GM12878 (cell line): ENCODE measurements around the gene SMTNL2.

ENCODE experiments used
- CREB1 ChIP-seq: IDR thresholded peaks from 2 replicates; pipeline ENCODE4 v1.6.1; 2012; ENCODE audit warnings: low read depth, mild to moderate bottlenecking, inconsistent platforms
- CTCF ChIP-seq, 3 experiments: IDR thresholded peaks in 2 of 3; conservative IDR thresholded peaks in 1 of 3; 2 replicates each; pipeline ENCODE4 v1.5.1; 2011; ENCODE audit warnings: low read depth in 3 of 3, low read length in 3 of 3, mild to moderate bottlenecking in 3 of 3, control low read depth in 2 of 3, moderate library complexity in 2 of 3, inconsistent platforms in 1 of 3, mixed read lengths in 1 of 3; ENCODE audit not compliant: control insufficient read depth in 2 of 3, insufficient read depth in 1 of 3; ENCODE audit errors: extremely low read depth in 1 of 3
- CUX1 ChIP-seq: IDR thresholded peaks from 2 replicates; pipeline ENCODE4 v1.6.1; 2012; ENCODE audit warnings: improper control_type of control experiment, low read depth, low read length; ENCODE audit not compliant: insufficient replicate concordance
- FOXK2 ChIP-seq: fragments of 450-650 bp; IDR thresholded peaks from 2 replicates; pipeline ENCODE4 v1.6.1; 2017; ENCODE audit warnings: mild to moderate bottlenecking, moderate library complexity
- NFYA ChIP-seq: IDR thresholded peaks from 2 replicates; pipeline ENCODE4 v1.6.1; 2011; ENCODE audit warnings: low read depth, mild to moderate bottlenecking, low read length, improper control_type of control experiment, borderline replicate concordance
- POLR2A ChIP-seq: IDR thresholded peaks from 2 replicates; pipeline ENCODE4 v1.6.1; 2011; ENCODE audit warnings: low read depth, mild to moderate bottlenecking, low read length
- POLR2AphosphoS5 ChIP-seq: IDR thresholded peaks from 2 replicates; pipeline ENCODE4 v1.6.1; 2011; ENCODE audit warnings: mild to moderate bottlenecking, low read length, inconsistent platforms
- SUPT20H ChIP-seq: IDR thresholded peaks from 2 replicates; pipeline ENCODE4 v1.6.1; 2011; ENCODE audit warnings: low read depth, mild to moderate bottlenecking, low read length, moderate library complexity, borderline replicate concordance; ENCODE audit not compliant: control insufficient read depth
- ZNF274 ChIP-seq: IDR thresholded peaks from one replicate; pipeline ENCODE4 v1.8.0; 2011; ENCODE audit not compliant: insufficient read length, insufficient read depth
- TF ChIP-seq, protein P1 (sequence below): fragments of 450-650 bp; IDR thresholded peaks from 2 replicates; pipeline ENCODE4 v1.6.1; 2017; ENCODE audit warnings: mild to moderate bottlenecking, moderate library complexity
- TF ChIP-seq, protein P2 (sequence below): fragments of 450-650 bp; IDR thresholded peaks from 2 replicates; pipeline ENCODE4 v1.6.1; 2017; ENCODE audit warnings: antibody characterized with exemption, mild to moderate bottlenecking, moderate library complexity

DNA sequence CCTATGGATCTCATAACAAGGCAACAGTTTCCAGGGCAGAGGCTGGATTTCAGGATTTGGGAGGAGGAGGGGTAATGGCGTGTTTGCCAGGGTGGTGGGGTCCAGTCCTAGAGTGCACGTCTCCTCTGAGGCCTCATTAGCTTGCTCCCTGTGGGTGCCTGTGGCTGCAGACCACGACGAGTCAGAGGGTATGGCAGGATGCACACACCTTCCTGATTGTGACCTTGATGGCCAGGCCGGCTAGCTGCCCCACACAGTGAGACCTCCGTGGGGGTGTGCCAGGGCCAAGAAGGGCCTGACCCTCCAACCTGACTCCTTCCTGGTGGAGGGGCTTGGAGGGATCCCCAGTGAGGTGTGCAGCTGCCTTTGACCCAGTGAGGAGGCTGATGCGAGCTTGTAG lies 4.0 kb upstream of the SMTNL2 start:
- no peak for TF ChIP-seq ZNF274
- TF ChIP-seq CTCF (IDR thresholded peaks at IDR 0.05 in 2 of 3, conservative IDR thresholded peaks at IDR 0.05 in 1 of 3; ENCODE audit: control insufficient read depth in 2 of 3, extremely low read depth in 1 of 3, insufficient read depth in 1 of 3, low read depth in 3 of 3, low read length in 3 of 3) = no peak
- TF ChIP-seq FOXK2 = no peak
- TF ChIP-seq NFYA = no peak
- no peak for TF ChIP-seq POLR2A
- TF ChIP-seq POLR2AphosphoS5 = no peak
- TF ChIP-seq, protein P1, sequence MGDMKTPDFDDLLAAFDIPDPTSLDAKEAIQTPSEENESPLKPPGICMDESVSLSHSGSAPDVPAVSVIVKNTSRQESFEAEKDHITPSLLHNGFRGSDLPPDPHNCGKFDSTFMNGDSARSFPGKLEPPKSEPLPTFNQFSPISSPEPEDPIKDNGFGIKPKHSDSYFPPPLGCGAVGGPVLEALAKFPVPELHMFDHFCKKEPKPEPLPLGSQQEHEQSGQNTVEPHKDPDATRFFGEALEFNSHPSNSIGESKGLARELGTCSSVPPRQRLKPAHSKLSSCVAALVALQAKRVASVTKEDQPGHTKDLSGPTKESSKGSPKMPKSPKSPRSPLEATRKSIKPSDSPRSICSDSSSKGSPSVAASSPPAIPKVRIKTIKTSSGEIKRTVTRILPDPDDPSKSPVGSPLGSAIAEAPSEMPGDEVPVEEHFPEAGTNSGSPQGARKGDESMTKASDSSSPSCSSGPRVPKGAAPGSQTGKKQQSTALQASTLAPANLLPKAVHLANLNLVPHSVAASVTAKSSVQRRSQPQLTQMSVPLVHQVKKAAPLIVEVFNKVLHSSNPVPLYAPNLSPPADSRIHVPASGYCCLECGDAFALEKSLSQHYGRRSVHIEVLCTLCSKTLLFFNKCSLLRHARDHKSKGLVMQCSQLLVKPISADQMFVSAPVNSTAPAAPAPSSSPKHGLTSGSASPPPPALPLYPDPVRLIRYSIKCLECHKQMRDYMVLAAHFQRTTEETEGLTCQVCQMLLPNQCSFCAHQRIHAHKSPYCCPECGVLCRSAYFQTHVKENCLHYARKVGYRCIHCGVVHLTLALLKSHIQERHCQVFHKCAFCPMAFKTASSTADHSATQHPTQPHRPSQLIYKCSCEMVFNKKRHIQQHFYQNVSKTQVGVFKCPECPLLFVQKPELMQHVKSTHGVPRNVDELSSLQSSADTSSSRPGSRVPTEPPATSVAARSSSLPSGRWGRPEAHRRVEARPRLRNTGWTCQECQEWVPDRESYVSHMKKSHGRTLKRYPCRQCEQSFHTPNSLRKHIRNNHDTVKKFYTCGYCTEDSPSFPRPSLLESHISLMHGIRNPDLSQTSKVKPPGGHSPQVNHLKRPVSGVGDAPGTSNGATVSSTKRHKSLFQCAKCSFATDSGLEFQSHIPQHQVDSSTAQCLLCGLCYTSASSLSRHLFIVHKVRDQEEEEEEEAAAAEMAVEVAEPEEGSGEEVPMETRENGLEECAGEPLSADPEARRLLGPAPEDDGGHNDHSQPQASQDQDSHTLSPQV = no peak
- TF ChIP-seq, protein P2, sequence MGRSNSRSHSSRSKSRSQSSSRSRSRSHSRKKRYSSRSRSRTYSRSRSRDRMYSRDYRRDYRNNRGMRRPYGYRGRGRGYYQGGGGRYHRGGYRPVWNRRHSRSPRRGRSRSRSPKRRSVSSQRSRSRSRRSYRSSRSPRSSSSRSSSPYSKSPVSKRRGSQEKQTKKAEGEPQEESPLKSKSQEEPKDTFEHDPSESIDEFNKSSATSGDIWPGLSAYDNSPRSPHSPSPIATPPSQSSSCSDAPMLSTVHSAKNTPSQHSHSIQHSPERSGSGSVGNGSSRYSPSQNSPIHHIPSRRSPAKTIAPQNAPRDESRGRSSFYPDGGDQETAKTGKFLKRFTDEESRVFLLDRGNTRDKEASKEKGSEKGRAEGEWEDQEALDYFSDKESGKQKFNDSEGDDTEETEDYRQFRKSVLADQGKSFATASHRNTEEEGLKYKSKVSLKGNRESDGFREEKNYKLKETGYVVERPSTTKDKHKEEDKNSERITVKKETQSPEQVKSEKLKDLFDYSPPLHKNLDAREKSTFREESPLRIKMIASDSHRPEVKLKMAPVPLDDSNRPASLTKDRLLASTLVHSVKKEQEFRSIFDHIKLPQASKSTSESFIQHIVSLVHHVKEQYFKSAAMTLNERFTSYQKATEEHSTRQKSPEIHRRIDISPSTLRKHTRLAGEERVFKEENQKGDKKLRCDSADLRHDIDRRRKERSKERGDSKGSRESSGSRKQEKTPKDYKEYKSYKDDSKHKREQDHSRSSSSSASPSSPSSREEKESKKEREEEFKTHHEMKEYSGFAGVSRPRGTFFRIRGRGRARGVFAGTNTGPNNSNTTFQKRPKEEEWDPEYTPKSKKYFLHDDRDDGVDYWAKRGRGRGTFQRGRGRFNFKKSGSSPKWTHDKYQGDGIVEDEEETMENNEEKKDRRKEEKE = no peak
- no peak for TF ChIP-seq SUPT20H
- TF ChIP-seq CUX1 = no peak
- TF ChIP-seq CREB1 = no peak
